Jurkat, Clone E6-1 (cell line): ENCODE results near the gene TTYH2.

Source experiments
- DNase-seq: peaks from one replicate; pipeline ENCODE4 v3.0.0-alpha.2; 2011; ENCODE audit warnings: low read depth, low spot score
- H3K4me3 ChIP-seq: 2 replicates; pipeline ENCODE4 v1.5.1; 2011; ENCODE audit warnings: mild to moderate bottlenecking, low read length, control low read depth, moderate library complexity

Gene TTYH2

DNA sequence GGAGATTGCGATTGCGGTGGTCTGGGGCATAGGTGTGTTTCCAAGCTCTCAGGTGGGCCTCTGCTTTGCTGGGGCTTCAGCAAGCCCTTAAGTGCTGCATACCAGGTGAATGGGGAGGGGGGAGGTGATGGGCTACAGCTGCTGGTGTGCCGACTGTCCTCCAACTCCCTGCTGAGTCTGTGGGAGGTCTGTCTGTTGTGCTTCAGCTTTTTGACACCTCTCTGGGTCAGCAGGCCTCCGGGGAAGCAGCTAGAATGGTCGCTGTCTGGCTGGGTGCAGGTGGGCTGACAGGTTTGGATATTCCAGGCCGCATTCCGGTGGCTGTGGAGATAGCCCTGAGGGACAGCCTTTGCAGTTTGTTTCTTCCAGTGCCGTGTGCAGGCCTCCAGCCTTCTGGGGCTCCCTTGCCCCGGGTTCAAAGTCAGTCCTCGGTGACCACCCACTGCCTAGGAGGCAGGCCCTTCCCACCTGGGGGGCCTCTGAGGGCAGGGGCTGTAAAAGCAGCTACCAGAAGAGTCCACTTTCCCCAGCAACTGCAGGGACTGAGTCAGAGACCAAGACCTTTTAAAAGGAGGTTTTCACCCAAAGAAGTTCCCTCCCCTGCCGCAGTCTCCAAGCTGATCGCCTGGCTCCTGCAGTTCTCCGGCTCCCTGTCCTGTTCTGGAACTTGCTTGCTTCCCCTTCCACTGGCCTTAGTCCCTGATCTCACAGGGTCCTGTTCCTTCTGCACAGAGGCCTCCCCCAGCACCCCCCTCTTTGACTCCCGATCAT, 2.0 kb upstream of the TTYH2 start:
- DNase-seq, result no peak
- no peak overlapping the region for H3K4me3 ChIP-seq

DNA sequence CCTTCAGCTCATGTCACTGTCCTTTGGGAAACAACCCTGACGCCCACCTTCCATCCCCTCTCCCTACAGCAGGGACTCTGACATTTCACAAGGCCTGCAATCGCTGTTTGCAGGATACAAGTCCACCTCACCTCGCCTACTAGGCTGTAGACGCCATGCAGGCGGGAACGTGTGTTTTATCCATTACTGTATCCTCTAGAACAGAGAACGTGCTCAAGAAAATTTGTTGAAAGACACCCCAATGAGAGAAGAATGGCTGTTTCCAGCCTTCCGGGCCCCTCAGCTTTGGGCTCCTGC, 1.5 kb upstream of the TTYH2 start:
- no peak for DNase-seq
- no peak overlapping the region for H3K4me3 ChIP-seq

DNA sequence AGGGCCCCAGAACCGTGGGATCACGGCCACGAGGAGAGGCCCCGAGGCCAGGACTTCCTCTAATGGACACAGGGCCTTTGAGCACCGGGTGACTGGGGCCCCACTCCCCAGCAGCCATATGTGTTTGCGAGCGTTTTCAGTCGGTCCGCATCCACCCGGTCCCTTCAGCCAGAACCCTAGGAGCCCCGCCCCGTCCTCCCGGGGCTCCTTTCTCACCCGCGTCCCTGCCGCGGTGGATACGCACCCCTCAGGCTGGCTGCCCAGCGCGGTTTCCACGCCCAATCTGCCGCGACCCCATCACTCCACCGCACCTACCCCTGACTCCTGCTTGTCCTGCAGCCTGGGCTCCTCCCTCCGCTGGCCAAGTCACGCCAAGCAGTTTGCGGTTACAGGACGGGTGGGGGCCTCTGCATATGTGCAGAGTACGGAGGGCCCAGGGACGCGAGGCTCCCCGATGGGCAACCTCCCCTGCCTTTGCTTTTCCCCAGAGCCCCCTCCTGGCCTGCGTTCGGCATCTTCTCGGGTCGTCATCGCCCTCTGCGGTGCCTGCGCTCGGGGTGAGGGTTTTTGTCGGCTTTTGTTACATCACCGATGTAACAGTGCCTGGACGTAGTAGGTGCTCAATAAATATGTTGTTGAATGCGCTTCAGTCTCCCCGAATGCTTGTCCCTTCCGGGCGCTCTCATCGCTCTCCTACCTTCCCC, 1.0 kb upstream of the TTYH2 start:
- H3K4me3 ChIP-seq, result no peak overlapping the region
- no peak for DNase-seq

DNA sequence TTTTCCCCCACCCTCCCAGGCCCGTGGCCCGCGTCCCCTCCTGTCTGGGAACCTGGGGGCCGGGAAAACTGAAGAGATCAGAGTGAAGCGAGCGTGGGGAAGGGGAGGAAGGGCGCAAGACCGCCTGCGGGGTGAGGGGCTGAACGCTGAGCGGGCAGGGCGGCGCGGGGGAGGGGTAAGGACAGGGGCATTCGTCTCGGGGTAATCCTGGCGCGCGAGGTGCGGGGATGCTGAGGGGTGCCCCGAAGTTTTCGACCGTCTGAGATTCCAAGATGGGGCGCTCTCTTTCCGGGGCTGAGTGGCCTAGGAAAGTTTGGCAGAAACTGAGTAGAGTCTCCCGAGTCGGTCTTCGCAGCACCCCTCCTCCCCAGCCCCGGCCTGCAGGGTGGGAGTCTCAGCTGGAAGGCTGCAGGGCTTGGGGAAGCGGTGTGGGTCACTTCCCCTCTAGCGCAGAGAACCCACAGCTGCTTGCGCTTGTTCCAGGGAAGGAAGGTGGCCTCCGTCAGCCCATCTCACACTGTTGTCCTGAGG, 555 bp downstream of the TTYH2 start:
- peak overlapping the region; percentile 52 for H3K4me3 ChIP-seq
- no peak for DNase-seq

DNA sequence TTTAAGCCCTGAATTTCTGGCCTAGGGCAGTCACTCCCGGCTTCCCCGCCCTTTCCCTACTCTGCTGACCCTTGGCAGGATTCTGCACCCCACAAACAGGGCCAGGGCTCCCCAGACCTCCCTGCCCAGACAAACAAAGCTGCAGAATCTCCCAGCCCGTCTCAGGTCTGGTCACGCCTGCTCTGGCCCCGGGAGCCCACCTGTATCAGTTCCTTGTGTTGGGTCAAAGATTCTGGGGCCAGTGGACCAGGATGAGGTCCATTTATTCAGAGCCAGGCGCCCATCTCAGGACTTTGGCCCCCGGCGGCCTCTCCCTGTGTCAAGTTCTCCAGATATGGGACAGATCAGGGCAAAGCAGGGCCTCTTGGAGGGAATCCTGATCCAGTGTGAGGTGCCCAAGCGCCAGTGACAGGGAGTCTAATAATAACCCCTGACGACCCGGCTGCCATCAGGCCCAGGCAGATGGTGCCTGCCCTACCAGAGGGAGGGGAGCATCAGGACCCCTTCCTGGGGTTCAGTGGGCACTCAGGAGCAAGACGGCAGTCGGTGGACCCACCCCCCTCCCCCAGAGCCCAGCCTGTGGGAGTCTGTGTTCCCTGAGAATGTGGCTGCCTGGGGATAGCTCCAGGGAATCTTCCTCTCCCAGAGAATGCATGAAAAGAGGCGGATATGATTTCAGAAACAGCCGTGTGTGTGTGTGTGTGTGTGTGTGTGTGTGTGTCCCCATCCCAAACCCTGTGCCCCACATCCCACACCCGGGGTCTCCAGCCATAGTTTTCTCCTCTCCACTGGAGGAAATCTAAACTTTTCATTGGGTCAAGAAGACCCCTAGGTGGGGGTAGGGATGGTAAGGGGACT, 1.3 kb downstream of the TTYH2 start:
- DNase-seq, result no peak
- no peak overlapping the region for H3K4me3 ChIP-seq

DNA sequence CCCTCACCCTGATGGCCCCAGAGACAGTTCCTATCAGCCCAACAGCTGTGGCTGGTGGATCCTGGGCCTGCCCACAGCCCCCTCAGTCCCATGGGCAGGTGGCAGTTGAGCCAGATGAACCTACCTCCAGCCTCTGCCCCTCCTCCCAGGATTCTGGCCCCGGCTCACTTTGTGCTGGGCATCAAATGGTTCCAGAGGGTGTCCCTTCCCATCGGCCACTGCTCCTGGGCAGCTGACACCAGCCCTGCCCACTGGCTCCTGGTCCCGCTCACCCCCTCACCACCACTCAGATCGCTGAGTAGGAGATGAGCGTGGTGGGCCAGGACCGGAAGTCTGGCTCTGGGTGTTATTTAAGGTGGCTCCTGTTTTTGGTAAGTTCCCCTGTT, 2.0 kb downstream of the TTYH2 start:
- no peak overlapping the region for H3K4me3 ChIP-seq
- DNase-seq, result no peak

DNA sequence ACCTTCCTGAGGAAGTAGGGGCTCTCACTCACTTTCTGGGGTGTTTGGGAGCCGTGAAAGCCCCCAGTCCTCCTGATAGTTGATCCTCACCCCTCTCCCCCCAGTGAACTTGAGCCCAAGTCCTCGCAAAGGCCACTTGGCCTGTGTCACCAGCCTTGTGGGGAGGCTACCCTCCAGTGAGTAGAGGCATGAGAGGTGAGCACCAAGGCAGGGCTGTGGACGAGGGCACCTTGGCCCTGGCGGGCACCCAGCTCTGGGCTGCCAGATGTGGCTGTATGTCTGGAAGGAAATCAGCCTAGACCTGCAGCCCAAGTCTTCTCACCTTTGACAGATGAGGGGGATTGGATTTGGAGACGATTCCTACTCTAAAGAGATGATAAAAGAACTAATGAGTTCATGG, 3.1 kb downstream of the TTYH2 start:
- no peak for DNase-seq

DNA sequence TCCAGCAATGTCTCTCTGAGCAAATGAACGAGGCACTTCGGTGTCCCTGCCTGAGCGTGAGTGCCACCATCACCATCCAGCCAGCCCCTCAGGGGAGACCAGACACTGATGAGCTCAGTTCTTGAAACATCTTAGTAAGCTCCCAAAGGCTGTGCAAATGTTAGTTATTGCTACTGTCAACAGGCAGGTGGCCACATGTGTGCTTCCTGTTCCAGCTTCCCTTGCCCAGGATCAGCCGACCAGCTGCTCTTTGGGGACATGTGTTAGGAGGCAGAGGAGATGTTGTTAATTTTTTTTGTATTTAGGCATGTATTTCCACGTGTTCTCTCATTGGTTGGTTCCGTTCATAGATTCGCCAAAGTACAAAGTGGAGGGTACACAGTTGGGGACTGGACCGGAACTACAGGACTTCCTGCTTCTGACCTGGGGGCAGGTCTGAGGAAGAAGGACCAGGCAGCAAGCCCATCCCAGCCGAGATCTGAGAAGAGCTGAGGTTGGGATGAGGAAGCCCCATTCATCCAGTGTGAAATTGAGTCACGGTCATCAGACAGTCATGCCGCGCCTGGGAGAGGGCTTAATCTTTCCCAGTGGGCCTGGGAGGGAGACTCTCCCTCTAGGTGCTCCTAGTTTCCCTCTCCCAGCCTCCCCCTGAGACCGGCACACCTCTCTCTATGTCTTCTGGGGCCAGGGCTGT, 3.8 kb downstream of the TTYH2 start:
- H3K4me3 ChIP-seq, result no peak overlapping the region
- no peak for DNase-seq

More for the DNA sequence above, 3.1 kb downstream of the TTYH2 start:
- no peak overlapping the region for H3K4me3 ChIP-seq

DNA sequence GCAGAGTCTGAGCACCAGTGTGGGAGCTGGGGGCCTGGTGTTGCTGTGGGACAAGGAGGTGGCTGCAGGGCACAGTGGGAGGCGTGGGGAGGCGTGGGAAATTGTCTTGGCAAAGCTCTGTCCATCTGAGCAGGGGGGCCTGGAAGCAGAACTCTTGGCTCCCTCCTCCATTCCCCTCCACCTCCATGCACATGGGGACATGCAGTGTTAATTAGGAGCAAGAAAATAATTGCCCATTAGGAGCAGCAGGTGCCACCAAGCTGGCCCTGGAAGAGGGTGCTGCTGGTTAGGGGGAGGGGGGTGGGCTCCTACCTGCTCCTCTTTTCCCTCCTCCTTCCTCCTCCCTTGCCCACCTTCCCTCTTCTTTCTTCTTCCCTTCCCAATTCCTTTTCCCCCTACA, 4.5 kb downstream of the TTYH2 start:
- no peak for DNase-seq

DNA sequence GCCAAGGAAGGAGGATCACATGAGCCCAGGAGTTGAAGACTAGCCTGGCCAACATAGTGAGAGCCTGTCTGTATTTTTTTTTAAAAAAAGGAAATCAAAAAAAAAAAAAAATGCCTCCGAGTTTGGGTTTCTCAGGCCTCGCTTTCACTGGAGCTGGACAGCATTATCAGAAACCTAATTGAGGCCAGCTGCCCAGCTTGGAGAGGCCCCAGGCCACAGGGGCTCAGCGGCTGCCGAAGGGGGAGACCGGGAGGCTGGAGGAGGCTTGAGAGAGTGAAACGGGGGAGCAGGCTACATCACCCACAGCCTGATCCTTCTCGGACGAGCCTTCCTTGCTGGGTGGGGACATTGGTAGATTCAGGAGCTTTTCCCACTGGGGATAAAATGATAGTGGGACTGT, 5.1 kb downstream of the TTYH2 start:
- DNase-seq, result no peak

More for the DNA sequence above, 4.5 kb downstream of the TTYH2 start:
- H3K4me3 ChIP-seq, result no peak overlapping the region

DNA sequence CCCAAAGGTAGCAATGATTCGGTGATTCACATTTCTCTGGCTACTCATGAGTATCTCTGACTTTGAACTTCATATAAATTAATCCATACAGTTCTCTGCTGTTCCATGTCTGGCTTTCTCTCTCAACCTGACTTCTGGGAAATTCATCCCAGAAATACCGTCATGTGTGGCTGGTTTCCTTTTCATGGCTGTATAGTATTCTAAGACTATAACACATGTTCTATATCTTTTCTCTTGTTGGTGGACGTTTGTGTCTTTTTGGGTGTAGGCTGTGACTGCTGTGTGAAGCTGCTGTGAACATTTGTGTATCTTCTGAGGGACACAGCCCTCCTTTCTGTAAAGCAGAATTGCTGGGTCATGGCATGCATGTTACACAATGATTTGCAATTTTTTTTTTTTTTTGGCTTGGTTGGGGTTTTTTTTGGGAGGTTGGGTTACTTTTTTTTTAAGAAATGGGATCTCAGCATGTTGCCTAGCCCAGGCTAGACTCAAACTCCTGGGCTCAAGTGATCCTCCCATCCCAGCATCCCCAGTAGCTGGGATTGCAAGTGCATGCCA, 6.3 kb downstream of the TTYH2 start:
- no peak overlapping the region for H3K4me3 ChIP-seq
- DNase-seq, result no peak

More for the DNA sequence above, 5.1 kb downstream of the TTYH2 start:
- H3K4me3 ChIP-seq, result no peak overlapping the region

DNA sequence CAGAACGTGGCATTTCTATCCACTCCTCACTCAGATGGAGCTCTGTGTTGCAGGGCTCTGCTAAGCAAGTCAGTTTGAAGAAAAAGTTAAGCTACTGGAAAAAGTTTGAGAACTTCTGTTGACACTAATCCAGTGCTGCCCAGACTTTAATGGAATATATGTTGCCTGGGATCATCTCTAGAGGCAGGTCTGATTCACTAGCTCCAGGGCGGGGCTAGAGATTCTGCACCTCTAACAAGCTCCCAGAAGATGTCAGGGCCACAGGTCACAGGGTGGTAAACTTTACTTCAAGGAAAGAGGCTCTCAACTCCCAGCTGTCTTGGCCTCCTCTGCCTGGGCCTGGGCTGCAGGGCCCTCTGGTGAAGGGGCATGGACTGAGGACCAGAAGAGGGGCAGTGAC, 6.8 kb downstream of the TTYH2 start:
- DNase-seq, result no peak
- H3K4me3 ChIP-seq, result no peak overlapping the region

DNA sequence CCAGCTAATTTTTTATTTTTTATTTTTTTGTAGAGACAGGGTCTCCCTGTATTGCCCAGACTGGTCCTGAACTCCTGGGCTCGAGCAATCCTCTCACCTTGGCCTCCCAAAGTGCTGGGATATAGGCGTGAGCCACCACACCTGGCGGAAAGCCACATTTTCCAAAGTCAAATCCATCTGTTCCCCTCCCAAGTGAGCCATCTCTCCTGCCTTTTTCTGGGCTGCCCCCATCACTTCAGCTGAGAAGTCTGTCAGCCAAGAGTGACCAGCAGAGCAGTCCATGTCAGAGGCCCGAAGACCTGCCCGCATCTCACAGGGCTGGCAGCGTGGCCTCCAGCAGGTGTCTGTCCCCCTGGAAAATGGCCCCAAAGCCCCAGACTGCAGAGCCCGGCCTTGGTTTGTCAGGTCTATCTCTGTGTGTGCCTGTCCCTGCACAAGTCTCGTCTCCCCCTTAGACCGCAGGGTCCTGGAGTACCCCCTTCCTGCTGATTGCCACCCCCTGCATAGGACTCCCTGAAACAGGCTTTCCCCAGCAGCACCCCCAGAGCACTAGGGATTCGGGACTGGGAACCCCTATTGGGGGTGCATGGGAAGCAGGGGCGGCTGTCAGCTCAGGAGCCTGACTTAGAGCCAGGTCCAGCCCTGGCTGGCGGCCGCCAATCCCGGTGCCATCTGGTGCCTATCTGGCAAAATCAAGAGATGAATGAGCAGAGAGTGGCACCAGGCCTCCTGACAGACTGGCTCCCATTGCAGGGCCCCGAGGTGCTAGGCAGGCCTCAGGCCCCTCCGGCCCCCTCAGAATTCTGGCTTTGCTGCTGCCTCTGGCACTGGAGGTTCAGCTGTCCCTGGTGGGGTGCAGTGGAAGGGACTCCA, 7.8 kb downstream of the TTYH2 start:
- DNase-seq, result no peak

DNA sequence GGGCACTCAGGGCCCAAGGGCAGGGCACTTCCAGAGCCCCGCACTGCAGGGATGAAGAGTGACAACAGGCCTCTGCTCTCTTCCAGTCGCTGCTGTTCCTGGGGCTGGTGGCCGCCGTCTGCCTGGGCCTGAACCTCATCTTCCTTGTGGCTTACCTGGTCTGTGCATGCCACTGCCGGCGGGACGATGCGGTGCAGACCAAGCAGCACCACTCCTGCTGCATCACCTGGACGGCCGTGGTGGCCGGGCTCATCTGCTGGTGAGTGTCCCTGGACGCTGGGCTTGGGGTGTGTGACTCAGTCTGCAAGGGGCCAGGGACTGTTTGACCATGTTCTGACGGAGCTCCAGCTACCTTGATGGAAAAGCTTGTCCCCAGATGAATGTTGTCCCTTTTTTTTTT, 9.0 kb downstream of the TTYH2 start:
- no peak for DNase-seq

More for the DNA sequence above, 7.8 kb downstream of the TTYH2 start:
- no peak overlapping the region for H3K4me3 ChIP-seq

DNA sequence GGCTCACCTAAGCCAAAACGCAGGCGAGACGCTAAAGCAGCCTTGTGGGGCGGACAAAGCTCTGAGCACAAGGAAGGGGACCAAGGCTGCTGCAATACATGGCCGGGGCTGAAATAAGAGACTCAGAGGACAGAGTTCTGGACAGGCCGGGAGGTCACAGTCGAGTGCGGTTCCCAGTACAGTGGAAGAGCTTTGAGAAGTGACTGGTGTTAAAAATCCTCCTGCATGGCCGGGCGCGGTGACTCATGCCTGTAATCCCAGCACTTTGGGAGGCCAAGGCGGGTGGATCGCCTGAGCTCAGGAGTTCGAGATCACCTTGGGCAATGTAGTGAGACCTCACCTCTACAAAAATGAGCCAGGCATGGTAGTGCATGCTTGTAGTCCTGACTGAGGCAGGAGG, 10.5 kb downstream of the TTYH2 start:
- no peak for DNase-seq
- H3K4me3 ChIP-seq, result no peak overlapping the region

More for the DNA sequence above, 9.0 kb downstream of the TTYH2 start:
- no peak overlapping the region for H3K4me3 ChIP-seq

DNA sequence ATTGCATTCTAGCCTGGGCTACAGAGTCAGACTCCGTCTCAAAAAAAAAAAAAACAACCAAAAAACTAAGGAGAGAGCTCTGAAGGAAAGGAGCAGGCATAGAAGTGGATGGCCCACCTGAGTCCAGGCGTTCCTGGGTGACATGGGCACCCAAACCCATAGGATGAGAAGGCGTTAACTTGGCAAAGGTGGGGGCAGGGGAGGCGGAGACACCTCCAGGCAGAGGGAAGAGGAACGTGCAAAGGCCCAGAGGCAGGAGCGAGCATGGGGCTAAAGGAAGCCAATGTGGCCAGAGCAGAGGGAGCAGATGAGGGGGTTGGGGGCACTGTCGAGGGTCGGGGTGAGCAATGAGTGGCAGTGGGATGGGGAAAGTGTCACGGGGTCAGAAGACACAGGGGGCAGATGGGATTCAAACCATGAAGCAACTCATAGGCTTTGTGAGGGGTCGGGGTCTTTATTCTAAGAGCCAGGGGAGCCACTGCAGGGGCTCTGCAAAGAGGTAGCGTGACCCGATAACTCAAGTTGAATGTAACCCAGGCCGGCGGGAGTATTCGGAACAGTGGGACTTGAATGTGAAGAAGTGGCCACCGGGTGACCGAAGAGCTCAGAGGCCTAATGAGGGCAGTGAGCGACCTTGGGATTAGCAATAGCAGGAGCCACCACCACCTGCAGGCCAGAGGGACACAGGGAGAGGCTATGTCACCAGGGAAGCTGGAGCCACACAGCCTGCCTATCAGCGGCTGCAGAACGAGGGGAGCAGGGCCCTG, 11.8 kb downstream of the TTYH2 start:
- H3K4me3 ChIP-seq, result no peak overlapping the region
- DNase-seq, result no peak

DNA sequence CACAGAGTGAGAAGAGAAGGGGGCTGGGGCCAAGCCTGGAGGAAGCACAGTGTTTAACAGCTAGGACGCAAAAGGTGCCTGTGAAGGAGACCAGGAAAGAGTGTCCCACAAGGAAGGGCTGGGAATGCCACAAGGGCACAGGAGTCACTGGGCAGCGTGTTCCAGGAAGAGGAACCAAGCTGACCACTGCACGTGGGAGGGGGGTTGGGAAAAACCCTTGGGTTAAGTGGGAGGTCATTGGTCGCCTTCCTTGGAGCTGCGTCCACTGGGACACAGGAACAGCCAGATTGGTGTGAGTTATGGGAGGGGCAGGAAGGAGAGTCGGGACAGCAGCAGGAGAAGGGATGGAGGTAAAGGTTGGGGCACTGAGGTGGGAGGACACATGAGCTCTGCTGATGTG, 12.9 kb downstream of the TTYH2 start:
- no peak overlapping the region for H3K4me3 ChIP-seq

More for the DNA sequence above, 12.9 kb downstream of the TTYH2 start:
- DNase-seq, result no peak
